MM.1S (cell line): ENCODE data around the gene SLC26A11.
"Not testable (repeated sequence)": the region's sequence is repeated elsewhere in the genome, so short reads cannot be mapped to it uniquely, and the experiment has no call there.

Source experiments
- DNase-seq: peaks from one replicate; pipeline ENCODE4 v3.0.0-alpha.2; 2015
- H2AFZ ChIP-seq: fragments of 300-600 bp; sonication (generic); 2 replicates; pipeline ENCODE4 v1.6.0; 2016; ENCODE audit warnings: antibody characterized with exemption, low read length
- H3F3A ChIP-seq: fragments of 300-600 bp; sonication (generic); 2 replicates; pipeline ENCODE4 v1.6.1; 2016; ENCODE audit warnings: mild to moderate bottlenecking, antibody characterized with exemption, low read length, moderate library complexity, mixed read lengths; ENCODE audit not compliant: insufficient read depth
- H3K27ac ChIP-seq: fragments of 300-600 bp; sonication (generic); 2 replicates; pipeline ENCODE4 v1.5.1; 2016; ENCODE audit warnings: mild to moderate bottlenecking, low read length
- H3K27me3 ChIP-seq: fragments of 300-600 bp; sonication (generic); replicated peaks from 2 replicates; pipeline ENCODE4 v1.6.0; 2016; ENCODE audit warnings: low read length; ENCODE audit not compliant: insufficient read depth
- H3K36me3 ChIP-seq: fragments of 300-600 bp; sonication (generic); replicated peaks from 2 replicates; pipeline ENCODE4 v1.6.1; 2016; ENCODE audit warnings: mild to moderate bottlenecking, low read length, mixed read lengths; ENCODE audit not compliant: insufficient read depth
- H3K4me1 ChIP-seq: fragments of 300-600 bp; sonication (generic); 2 replicates; pipeline ENCODE4 v1.6.1; 2016; ENCODE audit warnings: low read length, mixed read lengths
- H3K4me2 ChIP-seq: fragments of 300-600 bp; sonication (generic); 2 replicates; pipeline ENCODE4 v1.6.0; 2016; ENCODE audit warnings: low read depth, low read length
- H3K4me3 ChIP-seq: fragments of 300-600 bp; sonication (generic); 2 replicates; pipeline ENCODE4 v1.5.1; 2016; ENCODE audit warnings: low read length, mixed read lengths
- H3K79me2 ChIP-seq: fragments of 300-600 bp; sonication (generic); 2 replicates; pipeline ENCODE4 v1.6.1; 2016; ENCODE audit warnings: mixed run types, low read length, mixed read lengths
- H3K9ac ChIP-seq: fragments of 300-600 bp; sonication (generic); 2 replicates; pipeline ENCODE4 v1.6.1; 2016; ENCODE audit warnings: low read length, mixed read lengths
- H3K9me2 ChIP-seq: fragments of 300-600 bp; sonication (generic); replicated peaks from 2 replicates; pipeline ENCODE4 v1.6.1; 2016; ENCODE audit warnings: mild to moderate bottlenecking, low read length, mixed read lengths; ENCODE audit not compliant: insufficient read depth
- H3K9me3 ChIP-seq: fragments of 300-600 bp; sonication (generic); replicated peaks from 2 replicates; pipeline ENCODE4 v1.6.1; 2016; ENCODE audit warnings: mild to moderate bottlenecking, low read length, mixed read lengths; ENCODE audit not compliant: insufficient read depth
- H4K20me1 ChIP-seq: fragments of 300-600 bp; sonication (generic); 2 replicates; pipeline ENCODE4 v1.6.1; 2016; ENCODE audit warnings: mild to moderate bottlenecking, low read length, moderate library complexity, mixed read lengths; ENCODE audit not compliant: insufficient read depth
- CTCF ChIP-seq: fragments of 300-600 bp; sonication (generic); IDR thresholded peaks from 2 replicates; pipeline ENCODE4 v1.5.1; 2016; ENCODE audit warnings: antibody characterized with exemption, low read length, mixed read lengths
- EZH2 ChIP-seq: fragments of 300-600 bp; sonication (generic); optimal IDR thresholded peaks from 2 replicates; pipeline ENCODE3; 2017; ENCODE audit warnings: low read depth, mild to moderate bottlenecking, antibody characterized with exemption, low read length, mixed read lengths
- EZH2phosphoT487 ChIP-seq: fragments of 300-600 bp; sonication (generic); IDR thresholded peaks from 2 replicates; pipeline ENCODE4 v1.6.1; 2018; ENCODE audit warnings: antibody characterized with exemption, low read length

Gene SLC26A11

GRCh38 chr17:80254396-80255251, 34.4 kb downstream of the SLC26A11 start:
- Histone ChIP-seq H2AFZ (peak overlapping the region; percentile 98), H4K20me1 (no peaks in the 10 kb centered on the region), H3K9me3 (no peaks in the 10 kb centered on the region), H3K27me3 (no peaks in the 10 kb centered on the region), H3F3A (peaks cover 21% of the 10 kb centered on the region), H3K79me2 (no peaks in the 10 kb centered on the region), H3K9ac (peak overlapping the region; percentile 43; the same call in 1 of the 2 replicates), H3K4me3 (peak overlapping the region; percentile 38), H3K9me2 (no peaks in the 10 kb centered on the region), H3K4me2 (peak overlapping the region; percentile 83), H3K27ac (peak overlapping the region; percentile 88), H3K36me3 (no peaks in the 10 kb centered on the region), H3K4me1 (peaks cover 9% of the 10 kb centered on the region)
- DNase-seq, result peak; percentile 95
- TF ChIP-seq CTCF (no peak), EZH2phosphoT487 (no peak), EZH2 (no peak)

GRCh38 chr17:80256034-80256350, 35.8 kb downstream of the SLC26A11 start:
- H2AFZ ChIP-seq, result no peak overlapping the region
- H3K79me2 ChIP-seq, result no peaks in the 10 kb centered on the region
- H3K9me3 ChIP-seq, result no peaks in the 10 kb centered on the region
- H3K27ac ChIP-seq, result no peak overlapping the region
- no peak for TF ChIP-seq CTCF
- no peak for TF ChIP-seq EZH2
- TF ChIP-seq EZH2phosphoT487, result no peak
- H3K9ac ChIP-seq, result no peak overlapping the region
- H3K4me1 ChIP-seq, result peaks cover 9% of the 10 kb centered on the region
- H3K4me2 ChIP-seq, result no peak overlapping the region
- H3K36me3 ChIP-seq, result no peaks in the 10 kb centered on the region
- H3K27me3 ChIP-seq, result no peaks in the 10 kb centered on the region
- no peak overlapping the region for H3K4me3 ChIP-seq
- no peaks in the 10 kb centered on the region for H3K9me2 ChIP-seq
- DNase-seq, result no peak
- H4K20me1 ChIP-seq, result no peaks in the 10 kb centered on the region
- H3F3A ChIP-seq, result peaks cover 29% of the 10 kb centered on the region

GRCh38 chr17:80257716-80258213, 37.5 kb downstream of the SLC26A11 start:
- Histone ChIP-seq H3K4me2 (no peak overlapping the region), H3F3A (peaks cover 47% of the 10 kb centered on the region), H3K27me3 (no peaks in the 10 kb centered on the region), H3K4me3 (no peak overlapping the region), H3K9ac (no peak overlapping the region), H3K9me2 (no peaks in the 10 kb centered on the region), H3K9me3 (no peaks in the 10 kb centered on the region), H2AFZ (no peak overlapping the region), H3K36me3 (no peaks in the 10 kb centered on the region), H3K4me1 (peaks cover 25% of the 10 kb centered on the region), H3K79me2 (no peaks in the 10 kb centered on the region; the same call in 1 of the 2 replicates), H3K27ac (no peak overlapping the region), H4K20me1 (no peaks in the 10 kb centered on the region)
- TF ChIP-seq EZH2 (no peak), CTCF (no peak), EZH2phosphoT487 (no peak)
- no peak for DNase-seq

- H3F3A ChIP-seq, result peaks cover 52% of the 10 kb centered on the region
- H3K4me1 ChIP-seq, result peaks cover 30% of the 10 kb centered on the region
- H3K9me2 ChIP-seq, H3K27me3 ChIP-seq, H3K4me2 ChIP-seq, DNase-seq, H2AFZ ChIP-seq, H3K36me3 ChIP-seq, H4K20me1 ChIP-seq, H3K27ac ChIP-seq, H3K79me2 ChIP-seq, H3K4me3 ChIP-seq, H3K9me3 ChIP-seq, H3K9ac ChIP-seq: not testable (repeated sequence)
Observed at GRCh38 chr17:80258296-80258695, 38.1 kb downstream of the SLC26A11 start.
